HEK293T (cell line): ENCODE measurements around the gene C17orf114.

Source experiments
- BHLHE40 ChIP-seq: fragments of 450-650 bp; IDR thresholded peaks from 2 replicates; pipeline ENCODE4 v1.6.1; 2016; ENCODE audit warnings: mild to moderate bottlenecking, moderate library complexity, borderline replicate concordance
- CTBP1 ChIP-seq: fragments of 450-650 bp; IDR thresholded peaks from 2 replicates; pipeline ENCODE4 v1.6.1; 2016; ENCODE audit warnings: borderline replicate concordance
- FOXA1 ChIP-seq: fragments of 450-650 bp; IDR thresholded peaks from 2 replicates; pipeline ENCODE4 v1.6.1; 2016; ENCODE audit warnings: mild to moderate bottlenecking
- FOXK2 ChIP-seq: fragments of 450-650 bp; IDR thresholded peaks from 2 replicates; pipeline ENCODE4 v1.6.1; 2016; ENCODE audit warnings: mild to moderate bottlenecking
- FOXM1 ChIP-seq: fragments of 450-650 bp; IDR thresholded peaks from 2 replicates; pipeline ENCODE4 v1.6.1; 2017; ENCODE audit warnings: mild to moderate bottlenecking, borderline replicate concordance
- SP1 ChIP-seq: fragments of 450-650 bp; IDR thresholded peaks from 2 replicates; pipeline ENCODE4 v1.6.1; 2017
- TARDBP ChIP-seq: fragments of 450-650 bp; IDR thresholded peaks from 2 replicates; pipeline ENCODE4 v1.6.1; 2016

GRCh38 chr17:4808378-4808767, 6.2 kb upstream of the C17orf114 start:
- TF ChIP-seq FOXA1 (no peak), FOXK2 (no peak), FOXM1 (no peak), CTBP1 (no peak), SP1 (no peak), TARDBP (no peak), BHLHE40 (no peak)
